Large intestine (tissue), 3 donors: ENCODE results near the gene OGG1. TPM values are rescaled to one million over a fixed set of nuclear protein-coding genes. Genes with fewer than 3 reads are reported as not detected.
A peak's percentile ranks its signal among the peaks of the same experiment; 100 is the strongest.
"Not testable (repeated sequence)": the region's sequence is repeated elsewhere in the genome, so short reads cannot be mapped to it uniquely, and the experiment has no call there.

Experiments
- DNase-seq, 2 donors: peaks; one replicate each; pipeline versions ENCODE4 v3.0.0 to v3.0.0-alpha.2; 2013
- H3K27ac ChIP-seq: one replicate; pipeline ENCODE4 v1.5.1; 2013; ENCODE audit warnings: low read length
- H3K27me3 ChIP-seq: 2 replicates; pipeline ENCODE4 v1.6.1; 2013; ENCODE audit warnings: low read length; ENCODE audit not compliant: control insufficient read depth, insufficient read depth
- H3K36me3 ChIP-seq: 2 replicates; pipeline ENCODE4 v1.6.1; 2013; ENCODE audit warnings: low read length; ENCODE audit not compliant: control insufficient read depth, insufficient read depth
- H3K4me1 ChIP-seq: one replicate; pipeline ENCODE4 v1.6.1; 2013; ENCODE audit warnings: low read length; ENCODE audit not compliant: control insufficient read depth, insufficient read depth
- H3K4me3 ChIP-seq: one replicate; pipeline ENCODE4 v1.5.1; 2013; ENCODE audit warnings: low read length
- H3K9me3 ChIP-seq: one replicate; pipeline ENCODE4 v1.6.1; 2013; ENCODE audit warnings: mild to moderate bottlenecking, low read depth, low read length, moderate library complexity; ENCODE audit not compliant: control insufficient read depth
- WGBS: methylation state at CpG from one replicate; pipeline ENCODE4 v1.1.5; 2013; ENCODE audit warnings: low lambda C conversion rate; ENCODE audit not compliant: insufficient coverage; 5-methylcytosine and 5-hydroxymethylcytosine counted together
- polyA plus RNA-seq: library from polyadenylated mRNA; unstranded; fragments of 120-200 nt; gene quantifications from one replicate; pipeline ENCODE4 v1.2.1, GENCODE V29; 2013

OGG1 gene
- polyA plus RNA-seq, 1 donor: 114 TPM

GRCh38 chr3:9760779-9761505 lies 11.2 kb downstream of the OGG1 start:
- peaks cover 69% of the 10 kb centered on the region for H3K36me3 ChIP-seq
- no peak overlapping the region for H3K4me3 ChIP-seq
- no peak overlapping the region for H3K27ac ChIP-seq
- no peaks in the 10 kb centered on the region for H3K27me3 ChIP-seq
- no peak for DNase-seq
- no peaks in the 10 kb centered on the region for H3K4me1 ChIP-seq
- 95% methylated on average over 4 of the region's 10 CpGs for WGBS
- H3K9me3 ChIP-seq: no peaks in the 10 kb centered on the region

GRCh38 chr3:9761919-9762318 lies 12.2 kb downstream of the OGG1 start:
- Histone ChIP-seq H3K27ac (no peak overlapping the region), H3K9me3 (no peaks in the 10 kb centered on the region), H3K27me3 (no peaks in the 10 kb centered on the region), H3K36me3 (peaks cover 65% of the 10 kb centered on the region), H3K4me1 (no peaks in the 10 kb centered on the region), H3K4me3 (no peak overlapping the region)
- no peak for DNase-seq
- WGBS: 96% methylated on average over 4 of the region's 5 CpGs

GRCh38 chr3:9762871-9763270 lies 13.1 kb downstream of the OGG1 start:
- peaks cover 62% of the 10 kb centered on the region for H3K36me3 ChIP-seq
- peaks cover under 1% of the 10 kb centered on the region for H3K4me1 ChIP-seq
- H3K27me3 ChIP-seq: no peaks in the 10 kb centered on the region
- no peak overlapping the region for H3K4me3 ChIP-seq
- WGBS: no CpG with 5 or more reads among the region's 8 CpGs
- no peak for DNase-seq
- H3K9me3 ChIP-seq: no peaks in the 10 kb centered on the region
- no peak overlapping the region for H3K27ac ChIP-seq

- Histone ChIP-seq H3K27me3 (no peaks in the 10 kb centered on the region), H3K4me3 (no peak overlapping the region), H3K9me3 (no peaks in the 10 kb centered on the region), H3K27ac (no peak overlapping the region), H3K4me1 (peaks cover 26% of the 10 kb centered on the region), H3K36me3 (peaks cover 37% of the 10 kb centered on the region)
- WGBS: no CpG with 5 or more reads among the region's 4 CpGs
- DNase-seq: peak in 1 of 2 donors; percentile 30
These were observed 16.1 kb downstream of the OGG1 start for GRCh38 chr3:9765865-9766264.

GRCh38 chr3:9767418-9767817 lies 17.7 kb downstream of the OGG1 start:
- no peak for DNase-seq
- no CpG with 5 or more reads among the region's 7 CpGs for WGBS
- peaks cover 26% of the 10 kb centered on the region for H3K4me1 ChIP-seq
- H3K27me3 ChIP-seq: no peaks in the 10 kb centered on the region
- H3K9me3 ChIP-seq: no peaks in the 10 kb centered on the region
- H3K4me3 ChIP-seq: no peak overlapping the region
- H3K27ac ChIP-seq: no peak overlapping the region
- H3K36me3 ChIP-seq: peaks cover 25% of the 10 kb centered on the region

GRCh38 chr3:9768141-9768775 lies 18.5 kb downstream of the OGG1 start:
- WGBS: 60% methylated on average over 1 of the region's 6 CpGs

GRCh38 chr3:9769012-9769411 lies 19.3 kb downstream of the OGG1 start:
- Histone ChIP-seq H3K27me3 (no peaks in the 10 kb centered on the region), H3K4me3 (peak overlapping the region; percentile 70), H3K36me3 (peaks cover 21% of the 10 kb centered on the region), H3K4me1 (peaks cover 26% of the 10 kb centered on the region), H3K27ac (peak overlapping the region; percentile 51), H3K9me3 (no peaks in the 10 kb centered on the region)
- WGBS: no CpG with 5 or more reads among the region's 5 CpGs
- DNase-seq: peak in 1 of 2 donors; percentile 39

More at GRCh38 chr3:9768141-9768775, 18.5 kb downstream of the OGG1 start:
- Histone ChIP-seq H3K9me3 (no peaks in the 10 kb centered on the region), H3K27ac (no peak overlapping the region), H3K4me1 (peaks cover 26% of the 10 kb centered on the region), H3K36me3 (peaks cover 21% of the 10 kb centered on the region), H3K27me3 (no peaks in the 10 kb centered on the region), H3K4me3 (peak overlapping the region; percentile 70)
- DNase-seq: peak in 1 of 2 donors; percentile 27

GRCh38 chr3:9769426-9770275 lies 19.9 kb downstream of the OGG1 start, which contains the start of gene CAMK1:
CAMK1 (minus strand) TSS chr3:9769947; CDS start chr3:9767749, 2,198 bp downstream.
- DNase-seq: peak; percentile 63 to 83
- Histone ChIP-seq H3K27ac (peak within 1 kb of the TSS; percentile 65), H3K9me3 (no peaks in the 10 kb centered on the region), H3K4me3 (peak within 1 kb of the TSS; percentile 70), H3K27me3 (no peaks in the 10 kb centered on the region), H3K36me3 (peaks cover 21% of the 10 kb centered on the region), H3K4me1 (peaks cover 26% of the 10 kb centered on the region)
- WGBS: no CpG with 5 or more reads among the region's 49 CpGs

- Histone ChIP-seq H3K27me3 (no peaks in the 10 kb centered on the region), H3K36me3 (peaks cover 18% of the 10 kb centered on the region), H3K4me3 (peak overlapping the region; percentile 70), H3K4me1 (peaks cover 26% of the 10 kb centered on the region), H3K9me3 (no peaks in the 10 kb centered on the region), H3K27ac (peak overlapping the region; percentile 65)
- no CpG with 5 or more reads among the region's 15 CpGs for WGBS
- peak; percentile 64 to 84 for DNase-seq
These were observed 20.6 kb downstream of the OGG1 start for GRCh38 chr3:9770276-9770812.

GRCh38 chr3:9771007-9771406 lies 21.3 kb downstream of the OGG1 start:
- no CpG with 5 or more reads among the region's 2 CpGs for WGBS
- Histone ChIP-seq H3K4me1 (peaks cover 26% of the 10 kb centered on the region), H3K36me3 (peaks cover 11% of the 10 kb centered on the region)
- H3K4me3 ChIP-seq, H3K27me3 ChIP-seq, DNase-seq, H3K9me3 ChIP-seq, H3K27ac ChIP-seq: not testable (repeated sequence)
